Heart left ventricle (tissue), 16 donors: Measurements from ENCODE around the gene CD33. TPM values are rescaled to one million over a fixed set of nuclear protein-coding genes. Genes with fewer than 3 reads are reported as not detected.
"Not testable (repeated sequence)": the region's sequence is repeated elsewhere in the genome, so short reads cannot be mapped to it uniquely, and the experiment has no call there.

Source experiments
- ATAC-seq, 4 donors: fragments of 200-7000 bp; cut with Tn5 transposase; one replicate each; pipeline ENCODE4 v1.9.1; 2020 to 2022; ENCODE audit warnings: moderate library complexity in 4 of 4, mild to moderate bottlenecking in 3 of 4, moderate number of reproducible peaks in 1 of 4
- DNase-seq, 5 donors: peaks; one replicate each; pipeline ENCODE4 v3.0.0-alpha.2; 2020
- H3K27ac ChIP-seq, 12 donors: fragments of 200-600 bp; sonication (generic) in 4 of 12; one replicate each; pipeline versions ENCODE4 v1.5.0 to v1.8.0; 2016 to 2022; ENCODE audit warnings: mild to moderate bottlenecking in 2 of 12
- H3K27me3 ChIP-seq, 9 donors: fragments of 200-600 bp; sonication (generic) in 2 of 9; one replicate each; pipeline versions ENCODE4 v1.5.1 to v1.8.0; 2016 to 2022; ENCODE audit warnings: mild to moderate bottlenecking in 3 of 9
- H3K36me3 ChIP-seq, 9 donors: fragments of 200-600 bp; sonication (generic) in 2 of 9; one replicate each; pipeline versions ENCODE4 v1.5.0 to v1.8.0; 2018 to 2022; ENCODE audit warnings: mild to moderate bottlenecking in 2 of 9
- H3K4me1 ChIP-seq, 12 donors: fragments of 200-600 bp; sonication (generic) in 4 of 12; one replicate each; pipeline versions ENCODE4 v1.5.0 to v1.8.0; 2016 to 2022; ENCODE audit warnings: mild to moderate bottlenecking in 3 of 12
- H3K4me3 ChIP-seq, 12 donors: fragments of 200-600 bp; sonication (generic) in 4 of 12; one replicate each; pipeline versions ENCODE4 v1.5.0 to v1.8.0; 2017 to 2022; ENCODE audit warnings: mild to moderate bottlenecking in 9 of 12, moderate library complexity in 4 of 12
- H3K9me3 ChIP-seq, 12 donors: fragments of 200-600 bp; sonication (generic) in 4 of 12; one replicate each; pipeline versions ENCODE4 v1.5.0 to v1.8.0; 2016 to 2022; ENCODE audit warnings: mild to moderate bottlenecking in 1 of 12
- CTCF ChIP-seq, 12 donors: fragments of 200-600 bp; sonication (generic) in 4 of 12; IDR thresholded peaks; one replicate each; pipeline versions ENCODE4 v1.5.0 to v1.8.0; 2018 to 2022; ENCODE audit warnings: antibody characterized with exemption in 12 of 12, mild to moderate bottlenecking in 5 of 12
- POLR2A ChIP-seq, 2 donors: fragments of 450-650 bp; IDR thresholded peaks; one replicate each; pipeline ENCODE4 v1.6.1; 2017; ENCODE audit warnings: antibody characterized with exemption in 2 of 2, mild to moderate bottlenecking in 2 of 2, moderate library complexity in 2 of 2
- WGBS, 4 donors: extraction: QIAGEN DNeasy Blood & Tissue Kit in 2 of 4; methylation state at CpG; one replicate each; pipeline versions ENCODE4 v1.1.5 to v1.1.7; 2013 to 2018; 5-methylcytosine and 5-hydroxymethylcytosine counted together
- intact Hi-C, 10 donors: fragments of 100-400 bp; cut with DNase I; formaldehyde crosslinking; loops; one replicate each; pipeline versions ENCODE4 v1.11.1 to v1.14.2; 2022
- long read RNA-seq, 3 donors: library from polyadenylated mRNA; unstranded; transcript quantifications; one replicate each; pipeline ENCODE4 v2.0.0, GENCODE V29; 2020 to 2021
- polyA plus RNA-seq, 2 donors: library from polyadenylated mRNA; stranded (reverse); fragments of 200-250 nt; gene quantifications; one replicate each; pipeline ENCODE4 v1.2.3, GENCODE V29; 2013
- total RNA-seq, 9 donors: library from RNA; depleted of rRNA in 2 of 9; stranded (reverse); fragments of >200 nt in 2 of 9; fragmentation: NEBNext Ultra II Directional in 3 of 9; extraction: Animal tissue kit (Norgen Biotek cat#: 25700) in 3 of 9; gene quantifications; one replicate each; pipeline versions ENCODE4 v1.1.0 to v1.2.4, GENCODE V29; 2016 to 2023
- donor health status: ischemic (EF 13 %, LVEDD 7.1; RV severe dilation, severe dysfunction).
- donor health status: healthy with polysubstance abuse.
- donor health status: DM: no; HTN: yes; CAD: no.
- donor health status: DM: no; HTN: no; CAD: no.
- donor health status: ischemic (EF 25% LVEDD 6.9; RV normal size, moderate dysfunction).
- donor health status: ischemic (EF 25% LVEDD 5.7; RV mildly dilated, moderate dysfunction).
- donor health status: healthy.
- donor health status: DM: yes; HTN: yes; CAD: no.
- donor health status: ischemic (EF 35%, LVEDD 5.7; RV mildly dilated, moderate dysfunction).
- donor health status: nonischemic (EF 11% LVEDD 7.7; RV severe dilation, severe dysfunction).
- donor health status: DM: yes; HTN: yes; CAD: no.
- donor health status: PGD.
- donor health status: ischemic (EF 29% LVEDD 5.4; RV normal size, mild dysfunction).
- donor health status: nonischemic (EF 23%, LVEDD 6.1; RV moderate dilation, normal function).

The CD33 gene
- 10 to 100 TPM in 2 of 9 donors, 1 to 10 TPM in 7; 1.1 to 46.6 (median 3.2) TPM for total RNA-seq
- 1 to 10 TPM; 1.7 to 2.3 TPM for polyA plus RNA-seq
- long read RNA-seq, donor 1 = 0 reads
- long read RNA-seq, donor 2, partial matches to known transcripts = 1 of 4 reads
- long read RNA-seq, donor 2, other reads (novel, unspliced or antisense) = 2 of 4 reads
- long read RNA-seq, donor 3, partial matches to known transcripts = 0 of 1 reads
- long read RNA-seq, donor 3, other reads (novel, unspliced or antisense) = 1 of 1 reads

GRCh38 chr19:51224898-51225393, at the start of gene CD33:
CD33 (plus strand) TSS chr19:51225080; CDS start chr19:51225119, 39 bp downstream.
- H3K27ac ChIP-seq = peak within 1 kb of the TSS in 1 of 12 donors; percentile 75
- H3K36me3 ChIP-seq, intact Hi-C loops, H3K27me3 ChIP-seq, H3K9me3 ChIP-seq: not testable (repeated sequence)
- DNase-seq (peak in 3 of 5 donors; percentile 31 to 55 (median 44)), ATAC-seq (peak in 3 of 4 donors; percentile 56 to 83 (median 77))
- H3K4me3 ChIP-seq = peak within 1 kb of the TSS in 9 of 12 donors; percentile 17 to 59 (median 35)
- WGBS, 4 donors = 54 to 66% (median 62%) methylated on average over 11 of the region's 11 CpGs
- H3K4me1 ChIP-seq = peaks cover 0 to 18% (median 0%) of the 10 kb centered on the region in 12 donors

- Histone ChIP-seq H3K4me3 (no peak overlapping the region), H3K27ac (peak overlapping the region in 4 of 12 donors; percentile 19 to 42 (median 33)), H3K27me3 (peaks cover 0 to 25% (median 3%) of the 10 kb centered on the region in 9 donors), H3K36me3 (no peaks in the 10 kb centered on the region), H3K9me3 (no peaks in the 10 kb centered on the region), H3K4me1 (no peaks in the 10 kb centered on the region)
- intact Hi-C loops = loop anchor here in 1 of 10 donors (10.0 kb wide), 1 partner anchor 154 kb away; the partner anchor contains the start of gene KLK11
- no peak for DNase-seq
- 27 to 32% (median 31%) methylated on average over 1 of the region's 1 CpG for WGBS, 4 donors
- no peak for TF ChIP-seq POLR2A (IDR thresholded peaks at IDR 0.05)
- no peak for TF ChIP-seq CTCF (IDR thresholded peaks at IDR 0.05)
- peak in 3 of 4 donors; percentile 28 to 53 (median 42) for ATAC-seq
Observed at GRCh38 chr19:51179256-51179655, 45.6 kb upstream of the CD33 start.

GRCh38 chr19:51181377-51181912, 43.4 kb upstream of the CD33 start:
- no peak for TF ChIP-seq POLR2A (IDR thresholded peaks at IDR 0.05)
- TF ChIP-seq CTCF (IDR thresholded peaks at IDR 0.05) = no peak
- no peaks in the 10 kb centered on the region for H3K4me1 ChIP-seq
- H3K4me3 ChIP-seq = no peak overlapping the region
- no peak overlapping the region for H3K27ac ChIP-seq
- WGBS, 4 donors = 92 to 94% (median 93%) methylated on average over 12 to 39 of the region's 39 CpGs
- H3K36me3 ChIP-seq = no peaks in the 10 kb centered on the region
- intact Hi-C loops = no loop called here
- no peaks in the 10 kb centered on the region for H3K9me3 ChIP-seq
- DNase-seq (no peak), ATAC-seq (no peak)
- peaks cover 0 to 29% (median 7%) of the 10 kb centered on the region in 9 donors for H3K27me3 ChIP-seq

- DNase-seq (no peak), ATAC-seq (no peak)
- Histone ChIP-seq H3K4me3 (no peak overlapping the region), H3K9me3 (no peaks in the 10 kb centered on the region), H3K4me1 (no peaks in the 10 kb centered on the region), H3K27ac (no peak overlapping the region), H3K27me3 (peaks cover 0 to 28% (median 7%) of the 10 kb centered on the region in 9 donors), H3K36me3 (no peaks in the 10 kb centered on the region)
- intact Hi-C loops = no loop called here
- TF ChIP-seq CTCF (IDR thresholded peaks at IDR 0.05) (no peak), POLR2A (IDR thresholded peaks at IDR 0.05) (no peak)
- 48 to 81% (median 64%) methylated on average over 19 to 31 of the region's 31 CpGs for WGBS, 4 donors
Observed at GRCh38 chr19:51181913-51182419, 42.9 kb upstream of the CD33 start.
